Neural cell (in vitro differentiated cells): Measurements from ENCODE around the gene SGTA. TPM values are rescaled to one million over a fixed set of nuclear protein-coding genes. Genes with fewer than 3 reads are reported as not detected.

Source experiments
- H2AFZ ChIP-seq: fragments of 200-600, 300-800 bp; sonication (generic), shearing (Covaris generic); 2 replicates; pipeline ENCODE4 v1.6.0; 2014; ENCODE audit warnings: low read depth, mild to moderate bottlenecking, antibody characterized with exemption, low read length, moderate library complexity
- H3F3A ChIP-seq: fragments of 200-600 bp; shearing (Covaris generic); 2 replicates; pipeline ENCODE4 v1.6.1; 2016; ENCODE audit warnings: mild to moderate bottlenecking, moderate library complexity, mixed read lengths, antibody characterized with exemption, low read length; ENCODE audit not compliant: insufficient read depth, poor library complexity, severe bottlenecking
- H3K27ac ChIP-seq: fragments of 200-600, 300-800 bp; sonication (generic), shearing (Covaris generic); 2 replicates; pipeline ENCODE4 v1.5.1; 2014; ENCODE audit warnings: mild to moderate bottlenecking, low read length, moderate library complexity
- H3K27me3 ChIP-seq: fragments of 300-800, 200-600 bp; sonication (generic), shearing (Covaris generic); 2 replicates; pipeline ENCODE4 v1.6.0; 2014; ENCODE audit warnings: mild to moderate bottlenecking, low read depth, low read length, moderate library complexity; ENCODE audit not compliant: insufficient read depth
- H3K36me3 ChIP-seq: fragments of 300-800, 200-600 bp; sonication (generic), shearing (Covaris generic); 2 replicates; pipeline ENCODE4 v1.5.1; 2014; ENCODE audit warnings: mild to moderate bottlenecking, antibody characterized with exemption, low read length, moderate library complexity; ENCODE audit not compliant: insufficient read depth
- H3K4me2 ChIP-seq: fragments of 300-800, 200-600 bp; sonication (generic), shearing (Covaris generic); 2 replicates; pipeline ENCODE4 v1.6.0; 2014; ENCODE audit warnings: mild to moderate bottlenecking, low read length
- H3K4me3 ChIP-seq: fragments of 300-800, 200-600 bp; sonication (generic), shearing (Covaris generic); 2 replicates; pipeline ENCODE4 v1.5.1; 2014; ENCODE audit warnings: mild to moderate bottlenecking, low read length, moderate library complexity
- H3K79me2 ChIP-seq: fragments of 200-600 bp; shearing (Covaris generic); replicated peaks from 2 replicates; pipeline ENCODE4 v1.6.0; 2014; ENCODE audit warnings: mild to moderate bottlenecking, low read length, moderate library complexity; ENCODE audit not compliant: insufficient read depth
- H3K9ac ChIP-seq: fragments of 300-800, 200-600 bp; sonication (generic), shearing (Covaris generic); 2 replicates; pipeline ENCODE4 v1.6.1; 2016; ENCODE audit warnings: mild to moderate bottlenecking, low read length, mixed read lengths
- H3K9me2 ChIP-seq: fragments of 200-600 bp; shearing (Covaris generic); 2 replicates; pipeline ENCODE4 v1.6.1; 2016; ENCODE audit warnings: mild to moderate bottlenecking, low read length, mixed read lengths; ENCODE audit not compliant: insufficient read depth
- H3K9me3 ChIP-seq: fragments of 200-600, 300-800 bp; sonication (generic), shearing (Covaris generic); 2 replicates; pipeline ENCODE4 v1.6.1; 2016; ENCODE audit warnings: mild to moderate bottlenecking, mixed run types, low read length, moderate library complexity, mixed read lengths
- H4K20me1 ChIP-seq: fragments of 200-600 bp; shearing (Covaris generic); 2 replicates; pipeline ENCODE4 v1.6.1; 2016; ENCODE audit warnings: mild to moderate bottlenecking, mixed run types; ENCODE audit not compliant: insufficient read depth
- EP300 ChIP-seq: fragments of 450-650 bp; conservative IDR thresholded peaks from 2 replicates; pipeline ENCODE4 v1.6.1; 2014; ENCODE audit warnings: antibody characterized with exemption, mild to moderate bottlenecking, moderate library complexity; ENCODE audit not compliant: poor library complexity, severe bottlenecking
- EZH2 ChIP-seq: fragments of 200-600, 300-800 bp; shearing (Covaris generic), sonication (generic); IDR thresholded peaks from 2 replicates; pipeline ENCODE4 v1.6.1; 2014; ENCODE audit warnings: antibody characterized with exemption, low read length, borderline replicate concordance, mild to moderate bottlenecking; ENCODE audit not compliant: insufficient read depth, poor library complexity, severe bottlenecking
- MXI1 ChIP-seq: fragments of 450-650 bp; conservative IDR thresholded peaks from 2 replicates; pipeline ENCODE4 v1.6.1; 2014; ENCODE audit warnings: antibody characterized with exemption, mild to moderate bottlenecking; ENCODE audit not compliant: poor library complexity, severe bottlenecking
- POLR2AphosphoS5 ChIP-seq: IDR thresholded peaks from 2 replicates; pipeline ENCODE4 v1.6.1; 2012
- RAD21 ChIP-seq: fragments of 450-650 bp; conservative IDR thresholded peaks from 2 replicates; pipeline ENCODE4 v1.6.1; 2014; ENCODE audit warnings: antibody characterized with exemption, mild to moderate bottlenecking, moderate library complexity
- SMC3 ChIP-seq: fragments of 450-650 bp; conservative IDR thresholded peaks from 2 replicates; pipeline ENCODE4 v1.6.1; 2014; ENCODE audit warnings: antibody characterized with exemption, mild to moderate bottlenecking, moderate library complexity; ENCODE audit not compliant: poor library complexity
- TAF1 ChIP-seq: IDR thresholded peaks from 2 replicates; pipeline ENCODE4 v1.6.1; 2012; ENCODE audit warnings: low read depth
- polyA plus RNA-seq: library from polyadenylated mRNA; depleted of rRNA; stranded (reverse); fragments of >200 nt; gene quantifications from 2 replicates; pipeline ENCODE4 v1.2.3, GENCODE V29; 2014
- TF ChIP-seq, protein P1 (sequence below): IDR thresholded peaks from 2 replicates; pipeline ENCODE4 v1.6.1; 2012; ENCODE audit warnings: borderline replicate concordance
- TF ChIP-seq, protein P2 (sequence below): fragments of 450-650 bp; IDR thresholded peaks from 2 replicates; pipeline ENCODE4 v1.5.1; 2014; ENCODE audit warnings: antibody characterized with exemption, mild to moderate bottlenecking, moderate library complexity; ENCODE audit not compliant: poor library complexity, severe bottlenecking

Gene SGTA
- polyA plus RNA-seq, 1 donor from 2014 or later: 80.6 TPM

DNA sequence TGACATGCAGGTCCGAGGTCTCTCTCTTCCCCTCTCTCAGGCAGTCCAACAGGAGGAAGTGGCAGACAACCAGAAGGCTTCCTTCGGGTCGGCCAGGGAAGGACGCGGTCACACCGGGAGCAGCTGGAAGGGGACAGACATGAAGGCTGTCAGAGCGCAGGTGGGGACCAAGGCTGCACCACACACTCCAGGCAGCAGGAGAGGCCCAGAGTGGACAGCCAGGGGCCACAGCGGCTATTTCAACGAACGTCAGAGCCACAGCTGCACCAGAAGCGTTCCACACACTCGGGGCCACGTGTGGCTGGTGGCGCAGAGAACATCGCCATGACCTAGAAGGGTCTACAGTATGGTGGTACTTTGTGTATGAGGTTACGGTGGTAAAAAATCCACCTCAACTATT, 27.3 kb downstream of the SGTA start:
- Histone ChIP-seq H3K36me3 (no peaks in the 10 kb centered on the region), H3K9me2 (no peaks in the 10 kb centered on the region), H3K27me3 (no peaks in the 10 kb centered on the region), H4K20me1 (no peaks in the 10 kb centered on the region), H3K9ac (no peak overlapping the region), H3K4me3 (no peak overlapping the region), H3F3A (no peaks in the 10 kb centered on the region), H3K79me2 (no peaks in the 10 kb centered on the region), H2AFZ (no peak overlapping the region), H3K27ac (no peak overlapping the region), H3K4me2 (no peak overlapping the region), H3K9me3 (no peaks in the 10 kb centered on the region)
- no peak for TF ChIP-seq POLR2AphosphoS5
- TF ChIP-seq, protein P1, sequence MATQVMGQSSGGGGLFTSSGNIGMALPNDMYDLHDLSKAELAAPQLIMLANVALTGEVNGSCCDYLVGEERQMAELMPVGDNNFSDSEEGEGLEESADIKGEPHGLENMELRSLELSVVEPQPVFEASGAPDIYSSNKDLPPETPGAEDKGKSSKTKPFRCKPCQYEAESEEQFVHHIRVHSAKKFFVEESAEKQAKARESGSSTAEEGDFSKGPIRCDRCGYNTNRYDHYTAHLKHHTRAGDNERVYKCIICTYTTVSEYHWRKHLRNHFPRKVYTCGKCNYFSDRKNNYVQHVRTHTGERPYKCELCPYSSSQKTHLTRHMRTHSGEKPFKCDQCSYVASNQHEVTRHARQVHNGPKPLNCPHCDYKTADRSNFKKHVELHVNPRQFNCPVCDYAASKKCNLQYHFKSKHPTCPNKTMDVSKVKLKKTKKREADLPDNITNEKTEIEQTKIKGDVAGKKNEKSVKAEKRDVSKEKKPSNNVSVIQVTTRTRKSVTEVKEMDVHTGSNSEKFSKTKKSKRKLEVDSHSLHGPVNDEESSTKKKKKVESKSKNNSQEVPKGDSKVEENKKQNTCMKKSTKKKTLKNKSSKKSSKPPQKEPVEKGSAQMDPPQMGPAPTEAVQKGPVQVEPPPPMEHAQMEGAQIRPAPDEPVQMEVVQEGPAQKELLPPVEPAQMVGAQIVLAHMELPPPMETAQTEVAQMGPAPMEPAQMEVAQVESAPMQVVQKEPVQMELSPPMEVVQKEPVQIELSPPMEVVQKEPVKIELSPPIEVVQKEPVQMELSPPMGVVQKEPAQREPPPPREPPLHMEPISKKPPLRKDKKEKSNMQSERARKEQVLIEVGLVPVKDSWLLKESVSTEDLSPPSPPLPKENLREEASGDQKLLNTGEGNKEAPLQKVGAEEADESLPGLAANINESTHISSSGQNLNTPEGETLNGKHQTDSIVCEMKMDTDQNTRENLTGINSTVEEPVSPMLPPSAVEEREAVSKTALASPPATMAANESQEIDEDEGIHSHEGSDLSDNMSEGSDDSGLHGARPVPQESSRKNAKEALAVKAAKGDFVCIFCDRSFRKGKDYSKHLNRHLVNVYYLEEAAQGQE: no peak
- TF ChIP-seq EZH2: no peak
- no peak for TF ChIP-seq SMC3
- TF ChIP-seq MXI1: no peak
- TF ChIP-seq, protein P2, sequence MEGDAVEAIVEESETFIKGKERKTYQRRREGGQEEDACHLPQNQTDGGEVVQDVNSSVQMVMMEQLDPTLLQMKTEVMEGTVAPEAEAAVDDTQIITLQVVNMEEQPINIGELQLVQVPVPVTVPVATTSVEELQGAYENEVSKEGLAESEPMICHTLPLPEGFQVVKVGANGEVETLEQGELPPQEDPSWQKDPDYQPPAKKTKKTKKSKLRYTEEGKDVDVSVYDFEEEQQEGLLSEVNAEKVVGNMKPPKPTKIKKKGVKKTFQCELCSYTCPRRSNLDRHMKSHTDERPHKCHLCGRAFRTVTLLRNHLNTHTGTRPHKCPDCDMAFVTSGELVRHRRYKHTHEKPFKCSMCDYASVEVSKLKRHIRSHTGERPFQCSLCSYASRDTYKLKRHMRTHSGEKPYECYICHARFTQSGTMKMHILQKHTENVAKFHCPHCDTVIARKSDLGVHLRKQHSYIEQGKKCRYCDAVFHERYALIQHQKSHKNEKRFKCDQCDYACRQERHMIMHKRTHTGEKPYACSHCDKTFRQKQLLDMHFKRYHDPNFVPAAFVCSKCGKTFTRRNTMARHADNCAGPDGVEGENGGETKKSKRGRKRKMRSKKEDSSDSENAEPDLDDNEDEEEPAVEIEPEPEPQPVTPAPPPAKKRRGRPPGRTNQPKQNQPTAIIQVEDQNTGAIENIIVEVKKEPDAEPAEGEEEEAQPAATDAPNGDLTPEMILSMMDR: no peak

DNA sequence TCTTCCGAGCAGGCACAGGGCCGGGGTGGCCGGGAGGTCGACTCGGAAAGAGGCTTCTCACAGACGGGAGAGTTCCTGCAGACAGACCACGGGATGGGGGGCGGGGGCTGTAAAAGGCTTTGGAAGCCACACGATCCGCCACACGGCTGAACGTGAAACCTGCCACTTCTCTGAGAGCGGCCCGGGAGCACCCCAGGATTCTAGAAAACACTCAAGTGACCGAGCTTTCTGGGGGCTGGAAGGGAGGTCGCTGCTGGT, 27.7 kb downstream of the SGTA start:
- no peaks in the 10 kb centered on the region for H3K36me3 ChIP-seq
- H3K9me3 ChIP-seq: no peaks in the 10 kb centered on the region
- no peaks in the 10 kb centered on the region for H3K79me2 ChIP-seq
- H3K4me3 ChIP-seq: no peak overlapping the region
- no peaks in the 10 kb centered on the region for H3K27me3 ChIP-seq
- TF ChIP-seq MXI1 (no peak), RAD21 (no peak), EZH2 (no peak), TAF1 (no peak), EP300 (no peak), SMC3 (no peak), POLR2AphosphoS5 (no peak)
- TF ChIP-seq, protein P1: no peak
- TF ChIP-seq, protein P2: no peak
- H3K9me2 ChIP-seq: no peaks in the 10 kb centered on the region
- no peak overlapping the region for H2AFZ ChIP-seq
- H3F3A ChIP-seq: no peaks in the 10 kb centered on the region
- no peak overlapping the region for H3K4me2 ChIP-seq
- H3K9ac ChIP-seq: no peak overlapping the region
- no peak overlapping the region for H3K27ac ChIP-seq
- H4K20me1 ChIP-seq: no peaks in the 10 kb centered on the region
